ENCODE measurements around the gene WEE1.
A peak's percentile ranks its signal among the peaks of the same experiment; 100 is the strongest.
"Not testable (repeated sequence)": the region's sequence is repeated elsewhere in the genome, so short reads cannot be mapped to it uniquely, and the experiment has no call there.

Gene WEE1

GRCh38 chr11:9573052-9573774 lies at the start of gene WEE1:
WEE1 (plus strand) TSS chr11:9573670; CDS start chr11:9573934, 264 bp downstream.
- DNase-seq (ENCODE audit: low read depth) = peak; percentile 99

DNA sequence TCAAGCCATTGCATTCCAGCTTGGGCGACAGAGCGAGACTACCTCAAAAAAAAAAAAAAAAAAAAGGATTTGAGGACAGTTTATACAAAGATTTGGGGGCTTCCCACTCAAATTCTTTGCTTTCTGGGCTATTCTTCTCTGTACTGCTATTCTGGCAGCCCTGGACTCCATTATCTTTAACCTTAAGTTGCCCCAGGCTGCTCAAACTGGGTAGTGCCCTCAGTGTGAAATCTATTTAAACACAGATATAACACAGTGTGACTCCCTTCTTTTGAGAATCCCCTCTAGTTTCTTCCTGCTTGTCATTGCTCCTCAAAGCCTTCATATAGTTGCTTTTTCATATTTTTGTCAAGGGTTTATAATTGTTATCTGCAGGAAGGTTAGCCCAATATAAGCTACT lies 49.5 kb upstream of the WEE1 start:
- DNase-seq (ENCODE audit: low read depth) = no peak

DNA sequence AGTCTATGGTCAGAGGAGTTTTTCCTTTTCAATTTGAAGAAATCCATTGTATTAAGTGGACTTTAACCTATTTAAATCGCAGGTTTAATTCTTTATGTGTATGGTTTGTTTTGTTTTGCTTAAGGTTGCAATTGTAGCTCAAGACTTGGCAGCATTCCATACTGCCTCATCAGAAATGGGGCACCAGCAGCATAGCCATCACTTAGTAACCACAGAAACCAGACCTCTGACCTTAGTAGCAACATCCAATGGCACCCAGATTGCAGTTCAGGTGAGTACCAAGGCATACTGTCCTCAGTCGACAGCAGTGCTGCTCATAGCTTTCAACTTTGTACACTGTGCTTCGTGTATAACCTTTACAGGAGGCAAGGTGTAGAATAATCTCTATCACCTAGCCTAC lies 48.4 kb upstream of the WEE1 start:
- peak; percentile 27 for DNase-seq (ENCODE audit: low read depth)

- peak; percentile 90 for DNase-seq (ENCODE audit: low read depth)
These were observed 45.9 kb upstream of the WEE1 start for GRCh38 chr11:9527481-9528135.

GRCh38 chr11:9528136-9528501 lies 45.4 kb upstream of the WEE1 start:
- DNase-seq (ENCODE audit: low read depth) = no peak

GRCh38 chr11:9528573-9529333 lies 44.7 kb upstream of the WEE1 start:
- DNase-seq (ENCODE audit: low read depth) = no peak

- DNase-seq (ENCODE audit: low read depth) = no peak
These were observed 44.2 kb upstream of the WEE1 start for GRCh38 chr11:9529334-9529650.

DNA sequence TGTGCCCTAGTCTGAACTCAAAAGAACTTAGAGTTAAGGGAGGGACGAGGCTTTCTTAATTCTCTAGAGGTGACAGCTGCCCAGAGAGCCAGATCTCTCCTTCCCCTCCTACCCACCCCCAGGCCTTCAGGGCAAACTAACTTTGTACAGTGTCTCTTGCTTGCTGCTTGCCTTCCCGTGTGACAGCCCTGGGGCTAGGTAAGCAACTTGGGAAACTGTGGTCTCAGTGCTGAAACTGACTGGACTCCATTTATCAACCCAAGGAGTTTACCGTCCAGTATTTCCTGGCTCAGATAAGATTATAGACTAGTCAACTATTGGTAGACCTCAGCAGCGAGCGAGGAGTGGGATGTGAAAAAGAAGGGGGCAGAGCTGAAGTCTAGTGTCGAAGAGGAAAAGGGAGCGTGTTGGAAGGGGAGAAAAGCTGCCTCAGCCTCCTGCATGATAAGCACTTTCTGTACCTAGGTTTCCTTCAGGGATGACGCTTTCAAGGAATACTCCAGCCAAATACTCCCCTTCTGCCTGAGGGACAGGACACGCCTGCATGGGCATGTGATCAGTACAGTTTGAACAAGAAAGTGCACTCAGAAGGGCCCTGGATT lies 43.3 kb upstream of the WEE1 start:
- no peak for DNase-seq (ENCODE audit: low read depth)

DNA sequence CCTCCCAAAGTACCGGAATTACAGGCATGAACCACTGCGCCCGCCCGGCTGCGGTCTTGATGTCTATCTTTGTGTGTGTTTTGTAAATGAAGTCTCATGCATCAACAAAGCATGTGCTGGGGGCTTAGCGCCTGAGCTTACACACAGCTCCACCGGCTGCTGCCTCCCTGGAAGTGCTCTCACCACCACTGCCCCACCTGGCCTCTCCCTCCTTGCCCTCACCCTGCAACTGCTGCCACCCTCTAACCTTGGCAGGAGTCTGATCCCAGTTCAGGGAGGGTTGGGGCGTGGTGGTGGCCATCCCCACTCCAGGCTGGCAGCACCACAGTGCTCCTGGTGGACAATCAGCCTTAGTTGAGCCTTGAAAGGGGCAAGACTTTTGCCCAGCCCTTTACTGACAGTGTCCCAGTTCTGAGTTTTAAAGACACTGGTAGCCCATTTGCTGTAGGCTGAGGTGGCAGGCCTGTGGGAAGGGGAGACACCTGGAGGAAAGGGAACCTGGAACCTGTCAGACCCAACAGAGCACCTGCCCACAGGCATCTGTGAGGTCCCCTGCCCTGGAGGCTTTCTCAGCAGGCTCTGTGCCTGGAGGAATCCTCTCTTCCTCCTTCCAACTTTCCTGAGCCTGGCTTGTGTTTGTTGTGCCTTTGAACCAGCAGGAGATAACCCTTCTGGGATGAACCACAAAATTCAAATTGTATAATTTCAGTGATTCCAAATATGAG lies 42.4 kb upstream of the WEE1 start:
- no peak for DNase-seq (ENCODE audit: low read depth)

- DNase-seq (ENCODE audit: low read depth) = no peak
These were observed 40.4 kb upstream of the WEE1 start for GRCh38 chr11:9533058-9533457.

- DNase-seq (ENCODE audit: low read depth) = no peak
These were observed 39.6 kb upstream of the WEE1 start for GRCh38 chr11:9533736-9534473.

DNA sequence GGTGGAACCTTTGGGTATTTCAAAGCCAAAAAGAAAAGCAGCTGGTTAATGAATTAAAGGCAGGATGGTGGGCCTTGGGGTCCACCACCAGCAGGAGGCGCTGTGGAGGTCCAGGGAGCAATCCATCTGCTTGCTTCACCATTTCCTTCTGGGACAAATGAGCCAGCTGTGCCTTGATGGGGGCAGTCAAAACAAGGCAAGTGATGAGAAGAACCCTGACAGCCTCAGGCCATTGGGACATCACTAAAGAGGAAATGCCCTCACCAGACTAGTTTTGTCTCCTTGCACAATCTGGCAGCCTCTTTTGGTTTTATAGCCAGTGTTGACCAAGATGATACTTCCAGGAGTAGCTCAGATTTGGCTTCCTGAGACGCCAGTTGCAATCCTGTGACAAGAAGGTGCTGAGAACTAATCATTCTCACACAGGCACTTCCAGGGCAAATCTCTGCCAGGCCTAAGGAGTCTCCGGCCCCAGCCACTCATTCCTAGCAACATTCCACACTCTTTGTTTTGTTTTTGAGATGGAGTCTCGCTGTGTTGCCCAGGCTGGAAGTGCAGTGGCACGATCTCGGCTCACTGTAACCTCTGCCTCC lies 38.2 kb upstream of the WEE1 start:
- peak; percentile 94 for DNase-seq (ENCODE audit: low read depth)

DNA sequence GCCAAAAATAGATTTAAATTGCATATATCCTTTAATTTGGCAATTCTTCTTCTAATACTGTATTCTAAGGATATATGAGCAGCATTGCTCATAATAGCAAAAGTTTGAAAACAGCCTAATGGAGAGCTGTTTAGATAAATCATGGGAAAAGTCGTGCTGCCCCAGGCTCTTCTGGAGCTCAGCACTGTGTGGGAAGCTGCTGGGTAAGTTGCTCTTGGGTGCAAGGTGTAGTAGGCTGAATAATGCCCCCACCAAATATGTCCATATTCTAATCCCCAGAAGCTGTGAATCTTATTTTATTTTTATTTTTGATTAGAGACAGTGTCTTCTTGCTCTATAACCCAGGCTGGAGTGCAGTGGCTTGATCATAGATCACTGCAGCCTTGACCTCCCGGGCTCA lies 34.9 kb upstream of the WEE1 start:
- DNase-seq (ENCODE audit: low read depth) = no peak

DNA sequence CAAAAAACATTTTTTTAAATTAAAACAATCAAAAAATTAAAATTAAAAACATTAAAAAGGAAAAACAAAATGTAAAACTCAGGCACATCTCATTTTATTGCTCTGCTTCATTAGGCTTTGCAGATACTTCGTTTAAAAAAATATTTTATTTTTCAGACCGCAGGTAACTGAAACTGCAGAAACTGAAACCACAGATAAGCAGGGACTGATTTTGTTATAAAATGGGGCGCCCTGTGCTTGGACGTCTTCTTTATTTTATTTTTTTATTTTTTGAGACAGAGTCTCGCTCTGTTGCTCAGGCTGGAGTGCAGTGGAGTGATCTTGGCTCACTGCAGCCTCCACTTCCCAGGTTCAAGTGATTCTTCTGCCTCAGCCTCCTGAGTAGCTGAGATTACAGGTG lies 24.3 kb upstream of the WEE1 start:
- not testable (repeated sequence) for DNase-seq (ENCODE audit: low read depth)

DNA sequence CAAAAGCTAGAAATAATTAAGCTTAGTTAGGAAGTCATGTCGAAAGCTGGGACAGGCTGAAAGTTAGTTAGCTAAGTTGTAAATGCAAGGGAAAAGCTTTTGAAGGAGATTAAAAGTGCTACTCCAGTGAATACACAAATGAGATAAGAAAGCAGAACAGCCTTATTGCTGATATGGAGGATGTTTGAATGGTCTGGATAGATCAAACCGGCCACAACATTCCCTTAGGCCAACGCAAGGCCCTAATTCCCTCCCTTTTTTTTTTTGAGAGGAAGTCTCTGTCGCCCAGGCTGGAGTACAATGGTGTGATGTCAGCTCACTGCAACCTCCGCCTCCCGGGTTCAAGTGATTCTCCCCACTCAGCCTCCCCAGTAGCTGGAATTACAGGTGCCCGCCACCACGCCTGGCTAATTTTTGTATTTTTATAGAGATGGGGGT lies 23.3 kb upstream of the WEE1 start:
- DNase-seq (ENCODE audit: low read depth) = no peak

GRCh38 chr11:9561279-9561982 lies 12.0 kb upstream of the WEE1 start:
- no peak for DNase-seq (ENCODE audit: low read depth)

DNA sequence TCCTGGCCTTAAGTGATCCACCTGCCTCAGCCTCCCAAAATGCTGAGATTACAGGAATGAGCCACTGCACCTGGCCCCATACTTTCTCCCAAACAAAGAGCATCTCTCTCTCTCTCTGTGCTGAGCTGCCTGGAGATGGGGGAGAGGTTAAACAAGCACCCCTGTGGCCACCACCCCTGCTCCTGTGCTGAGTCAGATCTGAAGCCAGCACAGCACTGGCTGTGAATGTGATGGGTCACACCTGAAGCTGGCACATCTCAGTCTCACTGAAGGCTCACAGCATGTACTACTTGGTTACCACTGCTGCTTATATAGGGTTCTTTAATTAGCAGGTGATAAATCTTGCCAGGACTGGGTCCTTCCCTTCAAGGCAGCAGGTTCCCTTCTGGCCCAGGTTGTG lies 10.8 kb upstream of the WEE1 start:
- no peak for DNase-seq (ENCODE audit: low read depth)

DNA sequence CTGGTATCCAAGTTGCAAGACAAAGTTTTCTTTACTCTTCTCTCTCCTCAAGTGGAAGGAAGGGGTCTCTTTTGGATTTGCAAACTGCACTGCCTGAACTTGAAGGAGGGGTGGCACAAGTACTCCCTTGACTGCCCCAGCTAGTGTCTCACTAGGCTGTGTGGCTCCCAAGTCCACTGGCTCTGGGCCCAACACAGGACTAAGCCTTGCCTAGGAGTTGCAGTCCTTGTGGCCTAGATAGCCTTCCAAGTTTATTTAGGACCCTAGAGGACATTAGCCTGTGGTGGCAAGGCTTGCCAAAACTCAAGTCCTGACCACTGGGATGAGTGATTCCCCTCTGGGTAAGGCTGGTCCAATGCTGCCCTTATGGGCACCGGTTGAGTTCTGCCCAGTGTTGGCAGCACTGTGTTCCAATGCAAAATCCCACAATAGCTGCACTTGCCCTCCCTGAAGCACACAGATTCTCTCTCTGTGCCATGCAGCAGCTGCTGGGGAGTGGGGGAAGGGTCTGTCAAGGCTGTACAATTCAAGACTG lies 10.2 kb upstream of the WEE1 start:
- no peak for DNase-seq (ENCODE audit: low read depth)

GRCh38 chr11:9565822-9566560 lies 7.5 kb upstream of the WEE1 start:
- DNase-seq (ENCODE audit: low read depth) = peak; percentile 100
